HFFc6 (cell line): ENCODE data around the gene LRP5. TPM values are rescaled to one million over a fixed set of nuclear protein-coding genes. Genes with fewer than 3 reads are reported as not detected.

Source experiments
- DNase-seq: peaks from one replicate; pipeline ENCODE4 v3.0.0-alpha.2; 2018
- H3K27ac Mint-ChIP-seq: 2 replicates; pipeline ENCODE4 v1.8.0; 2020; ENCODE audit warnings: mild to moderate bottlenecking, mixed read lengths
- H3K27me3 Mint-ChIP-seq: 2 replicates; pipeline ENCODE4 v1.8.0; 2021; ENCODE audit warnings: mild to moderate bottlenecking, moderate library complexity, mixed read lengths; ENCODE audit not compliant: insufficient read depth
- H3K36me3 Mint-ChIP-seq: 2 replicates; pipeline ENCODE4 v1.8.0; 2021; ENCODE audit warnings: low read depth, mixed read lengths
- H3K4me1 Mint-ChIP-seq: 2 replicates; pipeline ENCODE4 v1.8.0; 2020; ENCODE audit warnings: low read depth, mixed read lengths
- H3K4me3 Mint-ChIP-seq: 2 replicates; pipeline ENCODE4 v1.8.0; 2020; ENCODE audit warnings: mild to moderate bottlenecking, moderate library complexity, mixed read lengths
- H3K9me3 Mint-ChIP-seq: 2 replicates; pipeline ENCODE4 v1.8.0; 2020; ENCODE audit warnings: mild to moderate bottlenecking, mixed read lengths
- CTCF ChIP-seq: fragments of 200-600 bp; sonication (generic); IDR thresholded peaks from 2 replicates; pipeline ENCODE4 v1.5.0; 2021; ENCODE audit warnings: antibody characterized with exemption, mild to moderate bottlenecking
- total RNA-seq, 6 experiments: library from RNA; stranded (reverse); fragmentation: NEBNext Ultra II Directional; extraction: Animal tissue kit (Norgen Biotek cat#: 25700); gene quantifications; 2 replicates in 1 of 6; 3 replicates in 5 of 6; pipeline ENCODE4 v1.2.3, GENCODE V29; 2021

The LRP5 gene
- total RNA-seq, 6 experiments from 2014 or later = 2.5 to 14.9 (median 3.8) TPM

- peaks cover 11% of the 10 kb centered on the region for H3K4me1 Mint-ChIP-seq
- no peak overlapping the region for H3K27ac Mint-ChIP-seq
- DNase-seq = no peak
- H3K9me3 Mint-ChIP-seq = no peaks in the 10 kb centered on the region
- H3K27me3 Mint-ChIP-seq = peaks cover 15% of the 10 kb centered on the region
- H3K36me3 Mint-ChIP-seq = no peaks in the 10 kb centered on the region
- TF ChIP-seq CTCF = no peak
- H3K4me3 Mint-ChIP-seq = no peak overlapping the region
These were observed 24.3 kb downstream of the LRP5 start for GRCh38 chr11:68336716-68337115.

DNA sequence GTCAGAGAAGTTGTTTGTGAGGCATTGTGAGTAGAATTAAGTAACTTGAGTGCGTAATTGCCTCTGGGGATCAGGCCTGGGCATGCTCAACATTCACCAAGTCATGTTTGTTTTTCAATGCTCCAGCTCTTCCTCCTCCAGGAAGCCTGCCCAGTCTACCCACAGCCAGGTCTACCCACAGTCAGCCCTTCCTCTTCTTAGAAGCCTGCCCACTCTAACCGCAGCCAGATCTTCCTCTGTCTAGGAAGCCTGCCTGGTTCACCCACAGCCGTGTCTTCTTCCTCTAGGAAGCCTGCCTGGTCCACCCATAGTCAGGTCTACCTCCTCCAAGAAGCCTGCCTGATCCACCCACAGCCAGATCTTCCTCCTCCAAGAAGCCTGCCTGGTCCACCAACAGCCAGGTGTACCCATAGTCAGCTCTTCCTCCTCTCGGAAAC lies 25.0 kb downstream of the LRP5 start:
- H3K4me3 Mint-ChIP-seq = no peak overlapping the region
- no peaks in the 10 kb centered on the region for H3K36me3 Mint-ChIP-seq
- H3K27me3 Mint-ChIP-seq = peaks cover 17% of the 10 kb centered on the region
- no peak for DNase-seq
- no peaks in the 10 kb centered on the region for H3K9me3 Mint-ChIP-seq
- H3K27ac Mint-ChIP-seq = no peak overlapping the region
- no peak for TF ChIP-seq CTCF
- peaks cover 11% of the 10 kb centered on the region for H3K4me1 Mint-ChIP-seq

DNA sequence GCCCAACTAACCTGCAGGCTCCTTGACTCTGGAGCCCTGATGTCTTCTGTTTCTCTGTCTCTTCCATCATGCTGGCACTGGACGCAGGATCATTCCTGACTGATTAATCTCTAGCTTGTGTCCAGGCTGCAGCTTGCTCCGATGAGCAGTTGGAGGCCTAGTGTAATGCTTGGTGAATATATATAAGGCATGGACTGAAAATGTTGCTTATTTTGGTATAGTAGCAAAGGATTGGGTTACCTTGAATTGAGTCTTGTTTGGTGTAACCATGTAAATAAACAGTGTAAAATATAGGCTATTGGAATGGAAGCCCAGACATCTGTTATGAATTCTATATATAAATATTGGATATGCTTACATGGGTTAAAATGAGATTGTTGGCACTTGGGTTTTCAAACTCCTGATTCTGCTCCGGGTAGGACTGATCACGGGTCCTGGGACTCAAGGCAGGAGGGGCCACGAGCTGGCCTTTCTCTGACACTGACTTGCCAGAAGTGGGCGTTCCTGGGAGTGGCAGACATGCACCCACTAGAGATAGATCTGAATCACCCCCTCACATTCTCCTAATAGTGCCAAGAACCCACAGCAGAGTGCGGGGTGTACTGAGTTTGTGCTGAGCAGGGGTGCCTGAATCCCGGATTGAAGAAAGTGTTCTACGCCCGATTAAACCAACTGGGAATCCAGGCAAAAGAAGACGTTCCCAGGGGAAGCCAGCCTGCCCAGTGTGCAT lies 25.8 kb downstream of the LRP5 start:
- Mint-ChIP-seq H3K4me1 (peaks cover 11% of the 10 kb centered on the region), H3K27ac (no peak overlapping the region), H3K9me3 (no peaks in the 10 kb centered on the region), H3K27me3 (peaks cover 14% of the 10 kb centered on the region), H3K36me3 (no peaks in the 10 kb centered on the region), H3K4me3 (no peak overlapping the region)
- TF ChIP-seq CTCF = no peak
- peak; percentile 4 for DNase-seq

DNA sequence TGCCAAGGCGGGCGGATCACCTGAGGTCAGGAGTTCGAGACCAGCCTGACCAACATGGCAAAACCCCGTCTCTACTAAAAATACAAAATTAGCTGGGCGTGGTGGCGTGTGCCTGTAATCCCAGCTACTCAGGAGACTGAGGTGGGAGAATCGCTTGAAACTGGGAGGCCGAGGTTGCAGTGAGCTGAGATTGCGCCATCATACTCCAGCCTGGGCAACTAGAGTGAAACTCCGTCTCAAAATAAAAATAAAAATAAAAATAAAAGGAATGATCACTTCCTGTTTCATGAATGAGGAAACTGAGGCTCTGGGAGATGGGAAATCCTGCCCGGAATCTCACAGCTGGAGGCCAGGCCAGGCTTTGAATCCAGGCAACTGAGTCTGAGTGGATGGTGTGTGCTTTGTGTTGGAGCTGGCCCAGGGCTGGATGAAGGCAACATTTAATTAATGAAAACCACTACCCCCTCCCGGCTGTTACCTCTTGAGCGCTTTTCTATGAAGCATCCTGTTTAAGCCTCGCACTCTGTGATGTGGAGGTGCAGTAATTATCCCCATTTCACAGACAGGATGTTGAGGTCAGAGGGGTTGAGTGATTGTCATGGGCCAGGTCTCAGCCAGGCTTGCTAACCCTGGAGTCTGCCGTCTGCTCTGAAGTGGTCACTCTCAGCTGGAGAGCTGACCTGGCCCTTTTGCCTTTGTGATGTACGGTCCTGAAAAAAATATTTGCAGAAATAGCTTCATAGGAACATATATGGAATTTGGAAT lies 27.8 kb downstream of the LRP5 start:
- no peak for TF ChIP-seq CTCF
- H3K9me3 Mint-ChIP-seq = no peaks in the 10 kb centered on the region
- H3K36me3 Mint-ChIP-seq = no peaks in the 10 kb centered on the region
- no peak overlapping the region; the same call in 1 of the 2 replicates for H3K27ac Mint-ChIP-seq
- H3K4me3 Mint-ChIP-seq = no peak overlapping the region
- H3K27me3 Mint-ChIP-seq = peaks cover 8% of the 10 kb centered on the region
- H3K4me1 Mint-ChIP-seq = peaks cover 11% of the 10 kb centered on the region
- no peak for DNase-seq

DNA sequence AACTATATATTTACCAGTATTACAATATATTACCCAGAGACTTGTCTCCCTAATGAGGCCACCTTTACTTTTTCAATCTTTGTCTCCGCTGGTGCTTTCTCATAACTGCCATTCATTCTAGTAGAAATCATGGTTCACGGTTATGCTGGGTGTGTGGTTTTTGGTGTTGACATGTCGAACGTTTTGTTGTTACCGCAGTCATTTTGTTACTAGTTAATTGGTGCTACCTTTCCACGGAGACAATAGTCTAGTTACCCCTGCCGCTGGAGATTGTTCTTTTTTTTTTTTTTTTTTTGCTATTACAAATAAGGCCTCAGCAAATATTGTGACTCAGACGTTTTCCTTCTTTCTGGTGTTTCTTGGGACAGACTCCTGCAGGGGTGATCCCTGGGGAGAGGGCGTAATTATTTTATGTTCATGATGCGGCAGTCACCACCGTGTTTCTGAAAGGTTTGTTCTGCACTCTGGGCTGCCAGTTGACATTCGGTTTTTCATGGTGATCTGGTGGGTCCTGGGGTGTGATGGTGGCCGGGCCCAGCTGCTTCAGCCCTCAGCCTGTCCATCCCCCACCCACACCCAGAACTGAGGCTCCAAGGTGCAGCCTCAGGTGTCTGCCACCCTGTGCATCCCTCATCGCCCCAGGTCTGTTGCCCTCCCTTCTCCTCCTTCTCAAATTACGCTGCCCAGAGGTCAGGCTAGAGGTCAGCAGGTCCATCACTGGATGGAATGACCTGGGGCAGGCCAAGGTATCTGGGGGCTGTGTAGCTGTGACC lies 28.6 kb downstream of the LRP5 start:
- H3K27me3 Mint-ChIP-seq = peaks cover 6% of the 10 kb centered on the region
- no peak for TF ChIP-seq CTCF
- H3K36me3 Mint-ChIP-seq = no peaks in the 10 kb centered on the region
- H3K9me3 Mint-ChIP-seq = no peaks in the 10 kb centered on the region
- no peak for DNase-seq
- no peak overlapping the region for H3K4me3 Mint-ChIP-seq
- peaks cover 11% of the 10 kb centered on the region for H3K4me1 Mint-ChIP-seq
- H3K27ac Mint-ChIP-seq = no peak overlapping the region
